Keratinocyte (primary cell): ENCODE measurements around the gene MIA2. TPM values are rescaled to one million over a fixed set of nuclear protein-coding genes. Genes with fewer than 3 reads are reported as not detected.

Source experiments
- DNase-seq: peaks from one replicate; pipeline ENCODE4 v3.0.0-alpha.2; 2011; ENCODE audit warnings: low read depth, missing footprints, low spot score
- FAIRE-seq: peaks from 2 replicates; lab custom pipeline; 2011; peaks lifted over from hg19 to GRCh38; lab: Jason Lieb, UNC
- H2AFZ ChIP-seq: 2 replicates; pipeline ENCODE4 v1.6.0; 2012; ENCODE audit warnings: low read length, control low read depth, inconsistent platforms; ENCODE audit not compliant: control insufficient read depth
- H3K27ac ChIP-seq: 2 replicates; pipeline ENCODE4 v1.5.1; 2011; ENCODE audit warnings: low read length; ENCODE audit not compliant: control insufficient read depth, insufficient read depth
- H3K27me3 ChIP-seq: 3 replicates; pipeline ENCODE4 v1.6.0; 2011; ENCODE audit warnings: low read length; ENCODE audit not compliant: control insufficient read depth, insufficient read depth; ENCODE audit errors: extremely low read depth
- H3K36me3 ChIP-seq, 2 experiments: 2 replicates in 1 of 2; 3 replicates in 1 of 2; pipeline ENCODE4 v1.5.1; 2011; ENCODE audit warnings: low read length in 2 of 2, mild to moderate bottlenecking in 1 of 2; ENCODE audit not compliant: control insufficient read depth in 2 of 2, insufficient read depth in 2 of 2; ENCODE audit errors: extremely low read depth in 1 of 2
- H3K4me1 ChIP-seq: 3 replicates; pipeline ENCODE4 v1.5.1; 2011; ENCODE audit warnings: low read length; ENCODE audit not compliant: control insufficient read depth, insufficient read depth; ENCODE audit errors: extremely low read depth
- H3K4me2 ChIP-seq: 3 replicates; pipeline ENCODE4 v1.6.0; 2011; ENCODE audit warnings: low read depth, low read length; ENCODE audit not compliant: control insufficient read depth, insufficient read depth; ENCODE audit errors: extremely low read depth
- H3K4me3 ChIP-seq, 3 experiments: fragments of 200-600 bp in 1 of 3; sonication (generic) in 1 of 3; 2 replicates in 2 of 3; 3 replicates in 1 of 3; pipeline ENCODE4 v1.5.1; 2011 to 2016; ENCODE audit warnings: low read length in 3 of 3, mild to moderate bottlenecking in 3 of 3, control low read depth in 2 of 3, inconsistent platforms in 1 of 3, low read depth in 1 of 3, mixed read lengths in 1 of 3, mixed run types in 1 of 3, moderate library complexity in 1 of 3; ENCODE audit not compliant: control insufficient read depth in 2 of 3, insufficient read depth in 2 of 3; ENCODE audit errors: extremely low read depth in 1 of 3
- H3K79me2 ChIP-seq: 2 replicates; pipeline ENCODE4 v1.6.0; 2012; ENCODE audit warnings: low read length; ENCODE audit not compliant: control insufficient read depth, insufficient read depth
- H3K9ac ChIP-seq: 3 replicates; pipeline ENCODE4 v1.6.0; 2011; ENCODE audit warnings: low read length; ENCODE audit not compliant: control insufficient read depth, insufficient read depth; ENCODE audit errors: extremely low read depth
- H3K9me1 ChIP-seq: 3 replicates; pipeline ENCODE4 v1.6.0; 2011; ENCODE audit warnings: low read length; ENCODE audit not compliant: control insufficient read depth, insufficient read depth; ENCODE audit errors: extremely low read depth
- H3K9me3 ChIP-seq: 2 replicates; pipeline ENCODE4 v1.5.1; 2012; ENCODE audit warnings: low read depth, low read length; ENCODE audit not compliant: control insufficient read depth
- H4K20me1 ChIP-seq: 3 replicates; pipeline ENCODE4 v1.6.0; 2011; ENCODE audit warnings: low read length; ENCODE audit not compliant: control insufficient read depth, insufficient read depth; ENCODE audit errors: extremely low read depth
- EZH2 ChIP-seq: IDR thresholded peaks from one replicate; pipeline ENCODE4 v1.6.1; 2012; ENCODE audit warnings: inconsistent platforms, mild to moderate bottlenecking, low read length, moderate library complexity
- dilution Hi-C: fragments of 300-500 bp; cut with MboI; formaldehyde crosslinking; loops from one replicate; pipeline ENCODE4 v1.7.0; 2020; ENCODE audit warnings: low sequenced_read_pairs; ENCODE audit not compliant: extremely low pct_ligation_motif_present
- polyA minus RNA-seq, 3 experiments: library from RNA; depleted of rRNA, polyadenylated mRNA; stranded (reverse); fragments of >200 nt; gene quantifications; 1 replicate in 1 of 3; 2 replicates in 1 of 3; 3 replicates in 1 of 3; pipeline ENCODE4 v1.2.3, GENCODE V29; 2011
- polyA plus RNA-seq, 5 experiments: library from polyadenylated mRNA; depleted of rRNA in 3 of 5; stranded (reverse) in 3 of 5; stranded (forward) in 1 of 5; unstranded in 1 of 5; fragments of >200 nt; gene quantifications; 1 replicate in 1 of 5; 2 replicates in 3 of 5; 3 replicates in 1 of 5; pipeline versions ENCODE4 v1.2.1 to v1.2.3, GENCODE V29; 2011 to 2012; ENCODE audit warnings: missing spikeins in 2 of 5, low read depth in 1 of 5, low replicate concordance in 1 of 5
- TF ChIP-seq, protein P1 (sequence below), 3 experiments: IDR thresholded peaks in 1 of 3; conservative IDR thresholded peaks in 1 of 3; optimal IDR thresholded peaks in 1 of 3; 2 replicates in 2 of 3; 3 replicates in 1 of 3; pipeline versions ENCODE3 to v1.5.1; 2011; ENCODE audit warnings: low read length in 3 of 3, mild to moderate bottlenecking in 3 of 3, moderate library complexity in 2 of 3, control low read depth in 1 of 3, inconsistent platforms in 1 of 3; ENCODE audit not compliant: insufficient read depth in 2 of 3; ENCODE audit errors: extremely low read depth in 1 of 3

MIA2 gene, protein sequence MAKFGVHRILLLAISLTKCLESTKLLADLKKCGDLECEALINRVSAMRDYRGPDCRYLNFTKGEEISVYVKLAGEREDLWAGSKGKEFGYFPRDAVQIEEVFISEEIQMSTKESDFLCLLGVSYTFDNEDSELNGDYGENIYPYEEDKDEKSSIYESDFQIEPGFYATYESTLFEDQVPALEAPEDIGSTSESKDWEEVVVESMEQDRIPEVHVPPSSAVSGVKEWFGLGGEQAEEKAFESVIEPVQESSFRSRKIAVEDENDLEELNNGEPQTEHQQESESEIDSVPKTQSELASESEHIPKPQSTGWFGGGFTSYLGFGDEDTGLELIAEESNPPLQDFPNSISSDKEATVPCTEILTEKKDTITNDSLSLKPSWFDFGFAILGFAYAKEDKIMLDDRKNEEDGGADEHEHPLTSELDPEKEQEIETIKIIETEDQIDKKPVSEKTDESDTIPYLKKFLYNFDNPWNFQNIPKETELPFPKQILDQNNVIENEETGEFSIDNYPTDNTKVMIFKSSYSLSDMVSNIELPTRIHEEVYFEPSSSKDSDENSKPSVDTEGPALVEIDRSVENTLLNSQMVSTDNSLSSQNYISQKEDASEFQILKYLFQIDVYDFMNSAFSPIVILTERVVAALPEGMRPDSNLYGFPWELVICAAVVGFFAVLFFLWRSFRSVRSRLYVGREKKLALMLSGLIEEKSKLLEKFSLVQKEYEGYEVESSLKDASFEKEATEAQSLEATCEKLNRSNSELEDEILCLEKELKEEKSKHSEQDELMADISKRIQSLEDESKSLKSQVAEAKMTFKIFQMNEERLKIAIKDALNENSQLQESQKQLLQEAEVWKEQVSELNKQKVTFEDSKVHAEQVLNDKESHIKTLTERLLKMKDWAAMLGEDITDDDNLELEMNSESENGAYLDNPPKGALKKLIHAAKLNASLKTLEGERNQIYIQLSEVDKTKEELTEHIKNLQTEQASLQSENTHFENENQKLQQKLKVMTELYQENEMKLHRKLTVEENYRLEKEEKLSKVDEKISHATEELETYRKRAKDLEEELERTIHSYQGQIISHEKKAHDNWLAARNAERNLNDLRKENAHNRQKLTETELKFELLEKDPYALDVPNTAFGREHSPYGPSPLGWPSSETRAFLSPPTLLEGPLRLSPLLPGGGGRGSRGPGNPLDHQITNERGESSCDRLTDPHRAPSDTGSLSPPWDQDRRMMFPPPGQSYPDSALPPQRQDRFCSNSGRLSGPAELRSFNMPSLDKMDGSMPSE (N-terminal part only)
- polyA plus RNA-seq: 12.9 to 21.9 TPM (median 21.0 TPM) in 3 replicates
- 53.1 TPM for polyA plus RNA-seq (2011; ENCODE audit: low read depth)
- 10.1 and 18.4 TPM in 2 replicates for polyA plus RNA-seq (2011; cell fraction: cytosol; rRNA removed)
- 28.1 and 36.2 TPM in 2 replicates for polyA plus RNA-seq (2011; cell fraction: nucleus; rRNA removed)
- 11.3 and 21.1 TPM in 2 replicates for polyA plus RNA-seq (2012; ENCODE audit: low replicate concordance)
- 3.0 to 12.7 TPM (median 11.3 TPM) in 3 replicates for polyA minus RNA-seq
- polyA minus RNA-seq (2011; cell fraction: cytosol; rRNA and poly(A)+ RNA removed): 7.7 TPM
- 14.9 and 22.6 TPM in 2 replicates for polyA minus RNA-seq (2011; cell fraction: nucleus; rRNA and poly(A)+ RNA removed)

DNA sequence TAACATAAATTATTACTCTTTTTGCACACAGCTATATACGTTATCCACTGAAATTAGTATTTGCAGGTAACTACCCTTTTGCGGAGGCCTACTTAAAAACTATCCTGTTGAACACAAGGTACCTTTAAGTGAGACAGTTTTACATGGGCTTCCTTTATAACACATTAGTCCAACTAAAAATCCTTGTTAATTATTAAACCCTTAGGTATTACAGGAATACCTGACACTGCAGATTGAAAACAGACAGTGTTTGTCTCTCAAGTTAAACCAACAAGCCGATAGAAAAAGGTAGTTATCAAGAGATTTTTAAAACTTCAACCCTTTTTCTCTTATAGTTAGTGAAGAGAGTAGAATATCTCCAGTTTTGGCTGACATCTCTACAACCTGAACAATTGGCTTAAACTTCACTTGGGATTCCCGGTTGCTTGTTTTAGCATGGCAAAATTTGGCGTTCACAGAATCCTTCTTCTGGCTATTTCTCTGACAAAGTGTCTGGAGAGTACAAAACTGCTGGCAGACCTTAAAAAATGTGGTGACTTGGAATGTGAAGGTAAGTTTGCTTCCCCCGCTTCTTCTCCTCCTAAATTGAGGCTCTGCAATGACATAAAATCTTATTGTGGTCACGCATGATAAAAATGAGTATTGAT, at the start of gene MIA2:
Gene MIA2, plus strand, starts transcription at position 236 of the 647 bp plus-strand sequence. Its CDS starts 200 bp downstream, at position 436.
- H3K9me3 ChIP-seq: no peaks in the 10 kb centered on the region
- no peak within 1 kb of the TSS for H3K4me2 ChIP-seq
- no peaks in the 10 kb centered on the region for H4K20me1 ChIP-seq
- H2AFZ ChIP-seq: peak within 1 kb of the TSS; percentile 80
- dilution Hi-C loops: no loop called here
- no peaks in the 10 kb centered on the region for H3K27me3 ChIP-seq
- FAIRE-seq (no peak), DNase-seq (no peak)
- no peaks in the 10 kb centered on the region for H3K36me3 ChIP-seq
- peaks cover 5% of the 10 kb centered on the region for H3K4me1 ChIP-seq
- H3K4me3 ChIP-seq: no peak within 1 kb of the TSS
- TF ChIP-seq, protein P1, sequence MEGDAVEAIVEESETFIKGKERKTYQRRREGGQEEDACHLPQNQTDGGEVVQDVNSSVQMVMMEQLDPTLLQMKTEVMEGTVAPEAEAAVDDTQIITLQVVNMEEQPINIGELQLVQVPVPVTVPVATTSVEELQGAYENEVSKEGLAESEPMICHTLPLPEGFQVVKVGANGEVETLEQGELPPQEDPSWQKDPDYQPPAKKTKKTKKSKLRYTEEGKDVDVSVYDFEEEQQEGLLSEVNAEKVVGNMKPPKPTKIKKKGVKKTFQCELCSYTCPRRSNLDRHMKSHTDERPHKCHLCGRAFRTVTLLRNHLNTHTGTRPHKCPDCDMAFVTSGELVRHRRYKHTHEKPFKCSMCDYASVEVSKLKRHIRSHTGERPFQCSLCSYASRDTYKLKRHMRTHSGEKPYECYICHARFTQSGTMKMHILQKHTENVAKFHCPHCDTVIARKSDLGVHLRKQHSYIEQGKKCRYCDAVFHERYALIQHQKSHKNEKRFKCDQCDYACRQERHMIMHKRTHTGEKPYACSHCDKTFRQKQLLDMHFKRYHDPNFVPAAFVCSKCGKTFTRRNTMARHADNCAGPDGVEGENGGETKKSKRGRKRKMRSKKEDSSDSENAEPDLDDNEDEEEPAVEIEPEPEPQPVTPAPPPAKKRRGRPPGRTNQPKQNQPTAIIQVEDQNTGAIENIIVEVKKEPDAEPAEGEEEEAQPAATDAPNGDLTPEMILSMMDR (optimal IDR thresholded peaks at IDR 0.05 in 1 of 3, IDR thresholded peaks at IDR 0.05 in 1 of 3, conservative IDR thresholded peaks at IDR 0.05 in 1 of 3; ENCODE audit: extremely low read depth in 1 of 3, insufficient read depth in 2 of 3, low read length in 3 of 3): no peak
- no peak for TF ChIP-seq EZH2
- no peak within 1 kb of the TSS for H3K9ac ChIP-seq
- no peaks in the 10 kb centered on the region for H3K9me1 ChIP-seq
- no peaks in the 10 kb centered on the region for H3K79me2 ChIP-seq
- no peak within 1 kb of the TSS for H3K27ac ChIP-seq
